Tibial nerve (tissue), 3 donors: ENCODE measurements around the gene ZNF584.

Source experiments
- CTCF ChIP-seq, 5 experiments: fragments of 200-600 bp in 3 of 5; fragments of 450-650 bp in 2 of 5; sonication (generic) in 3 of 5; IDR thresholded peaks; one replicate each; pipeline ENCODE4 v1.5.1; 2016 to 2019; ENCODE audit warnings: antibody characterized with exemption in 5 of 5, mild to moderate bottlenecking in 3 of 5, moderate library complexity in 2 of 5
- POLR2A ChIP-seq, 2 donors: fragments of 450-650 bp; IDR thresholded peaks; one replicate each; pipeline ENCODE4 v1.6.1; 2017; ENCODE audit warnings: antibody characterized with exemption in 2 of 2, mild to moderate bottlenecking in 2 of 2, moderate library complexity in 2 of 2

- no peak for TF ChIP-seq CTCF (IDR thresholded peaks at IDR 0.05)
- TF ChIP-seq POLR2A (IDR thresholded peaks at IDR 0.05), result peak; percentile 89 to 92
Observed at GRCh38 chr19:58408152-58409009, at the start of gene ZNF584.
